Gastroesophageal sphincter (tissue), 4 donors: Measurements from ENCODE around the gene ADORA2A. TPM values are rescaled to one million over a fixed set of nuclear protein-coding genes. Genes with fewer than 3 reads are reported as not detected.

Source experiments
- ATAC-seq: fragments of 150-250 bp; one replicate; pipeline ENCODE4 v1.9.1; 2016; ENCODE audit warnings: mild to moderate bottlenecking, moderate library complexity
- H3K27ac ChIP-seq, 4 donors: fragments of 200-600 bp; sonication (generic) in 3 of 4; 1 replicate in 3 of 4; 2 replicates in 1 of 4; pipeline ENCODE4 v1.5.1; 2016 to 2019
- H3K27me3 ChIP-seq: fragments of 200-600 bp; sonication (generic); one replicate; pipeline ENCODE4 v1.5.1; 2019
- H3K36me3 ChIP-seq, 2 donors: fragments of 200-600 bp; sonication (generic); one replicate each; pipeline ENCODE4 v1.5.1; 2019; ENCODE audit warnings: control low read depth in 1 of 2
- H3K4me1 ChIP-seq, 3 donors: fragments of 200-600 bp; sonication (generic); 1 replicate in 2 of 3; 2 replicates in 1 of 3; pipeline ENCODE4 v1.5.1; 2016 to 2019; ENCODE audit warnings: control low read depth in 2 of 3
- H3K4me3 ChIP-seq, 2 donors: fragments of 200-600 bp; sonication (generic); one replicate each; pipeline ENCODE4 v1.5.1; 2019; ENCODE audit warnings: mild to moderate bottlenecking in 1 of 2, moderate library complexity in 1 of 2
- H3K9me3 ChIP-seq, 3 donors: fragments of 200-600 bp; sonication (generic); one replicate each; pipeline ENCODE4 v1.5.1; 2017 to 2019; ENCODE audit warnings: control low read depth in 2 of 3
- CTCF ChIP-seq, 4 experiments: fragments of 200-600 bp in 2 of 4; fragments of 450-650 bp in 2 of 4; sonication (generic) in 1 of 4; IDR thresholded peaks; one replicate each; pipeline ENCODE4 v1.5.1; 2017 to 2019; ENCODE audit warnings: antibody characterized with exemption in 4 of 4, mild to moderate bottlenecking in 2 of 4, moderate library complexity in 2 of 4
- EP300 ChIP-seq: sonication (generic); formaldehyde crosslinking; IDR thresholded peaks from one replicate; pipeline ENCODE4 v1.6.1; 2017; ENCODE audit warnings: antibody characterized with exemption, mild to moderate bottlenecking
- POLR2A ChIP-seq, 2 donors: fragments of 450-650 bp; IDR thresholded peaks; one replicate each; pipeline ENCODE4 v1.6.1; 2017; ENCODE audit warnings: antibody characterized with exemption in 2 of 2, mild to moderate bottlenecking in 2 of 2, moderate library complexity in 1 of 2
- POLR2AphosphoS5 ChIP-seq: sonication (generic); formaldehyde crosslinking; IDR thresholded peaks from one replicate; pipeline ENCODE4 v1.6.1; 2017; ENCODE audit warnings: antibody characterized with exemption
- WGBS, 2 donors: methylation state at CpG; one replicate each; pipeline ENCODE4 v1.1.5; 2018; ENCODE audit warnings: low coverage in 1 of 2; 5-methylcytosine and 5-hydroxymethylcytosine counted together
- total RNA-seq, 4 donors: library from RNA; depleted of rRNA; stranded (reverse); fragments of >200 nt; gene quantifications; one replicate each; pipeline ENCODE4 v1.1.0, GENCODE V29; 2016

The ADORA2A gene
- total RNA-seq, 4 donors from 2014 or later, result 1.9 to 5.7 (median 3.3) TPM

- H3K27me3 ChIP-seq, result no peaks in the 10 kb centered on the region
- TF ChIP-seq POLR2AphosphoS5 (peak; percentile 87), POLR2A (IDR thresholded peaks at IDR 0.05) (no peak)
- peaks cover 0 to 53% (median 21%) of the 10 kb centered on the region in 3 donors for H3K4me1 ChIP-seq
- no peak overlapping the region for H3K4me3 ChIP-seq
- H3K36me3 ChIP-seq, result peaks cover 0 to 42% of the 10 kb centered on the region in 2 donors
- peak overlapping the region in 3 of 4 donors; percentile 6 to 72 (median 69) for H3K27ac ChIP-seq
- WGBS, 2 donors, result 0 to 22% methylated on average over 1 to 3 of the region's 3 CpGs
- H3K9me3 ChIP-seq, result no peaks in the 10 kb centered on the region
- peak; percentile 86 for ATAC-seq
Measured at GRCh38 chr22:24402460-24403192, 24.8 kb upstream of the ADORA2A start.

GRCh38 chr22:24403346-24403745 lies 24.1 kb upstream of the ADORA2A start:
- Histone ChIP-seq H3K4me1 (peaks cover 0 to 60% (median 21%) of the 10 kb centered on the region in 3 donors), H3K36me3 (peaks cover 0 to 42% of the 10 kb centered on the region in 2 donors), H3K4me3 (no peak overlapping the region), H3K27me3 (no peaks in the 10 kb centered on the region), H3K27ac (peak overlapping the region in 1 of 4 donors; percentile 69), H3K9me3 (no peaks in the 10 kb centered on the region)
- ATAC-seq, result no peak
- no peak for TF ChIP-seq EP300
- no peak for TF ChIP-seq POLR2AphosphoS5
- no peak for TF ChIP-seq CTCF (IDR thresholded peaks at IDR 0.05)
- TF ChIP-seq POLR2A (IDR thresholded peaks at IDR 0.05), result no peak
- 91 to 100% methylated on average over 1 of the region's 3 CpGs for WGBS, 2 donors

GRCh38 chr22:24404561-24405275 lies 22.7 kb upstream of the ADORA2A start:
- peaks cover 0 to 60% (median 21%) of the 10 kb centered on the region in 3 donors for H3K4me1 ChIP-seq
- TF ChIP-seq CTCF (IDR thresholded peaks at IDR 0.05), result no peak
- no peak for TF ChIP-seq POLR2A (IDR thresholded peaks at IDR 0.05)
- no peak for TF ChIP-seq POLR2AphosphoS5
- no peak for TF ChIP-seq EP300
- H3K36me3 ChIP-seq, result peaks cover 0 to 37% of the 10 kb centered on the region in 2 donors
- H3K9me3 ChIP-seq, result no peaks in the 10 kb centered on the region
- 76 to 83% methylated on average over 1 to 5 of the region's 9 CpGs for WGBS, 2 donors
- no peak overlapping the region for H3K27ac ChIP-seq
- no peaks in the 10 kb centered on the region for H3K27me3 ChIP-seq
- no peak overlapping the region for H3K4me3 ChIP-seq
- ATAC-seq, result no peak

- WGBS, 2 donors, result 92 to 95% methylated on average over 4 to 10 of the region's 12 CpGs
Measured at GRCh38 chr22:24405631-24406321, 21.6 kb upstream of the ADORA2A start.

More at GRCh38 chr22:24405631-24406321, 21.6 kb upstream of the ADORA2A start:
- Histone ChIP-seq H3K9me3 (no peaks in the 10 kb centered on the region), H3K4me1 (peaks cover 0 to 59% (median 21%) of the 10 kb centered on the region in 3 donors), H3K36me3 (peaks cover 0 to 37% of the 10 kb centered on the region in 2 donors), H3K4me3 (no peak overlapping the region), H3K27me3 (no peaks in the 10 kb centered on the region), H3K27ac (no peak overlapping the region)
- no peak for ATAC-seq
- TF ChIP-seq POLR2A (IDR thresholded peaks at IDR 0.05) (no peak), POLR2AphosphoS5 (no peak), CTCF (IDR thresholded peaks at IDR 0.05) (no peak), EP300 (no peak)
